Neural cell (in vitro differentiated cells): Measurements from ENCODE around the gene LRRC36. TPM values are rescaled to one million over a fixed set of nuclear protein-coding genes. Genes with fewer than 3 reads are reported as not detected.

Experiments
- H2AFZ ChIP-seq: fragments of 200-600, 300-800 bp; sonication (generic), shearing (Covaris generic); 2 replicates; pipeline ENCODE4 v1.6.0; 2014; ENCODE audit warnings: low read depth, mild to moderate bottlenecking, antibody characterized with exemption, low read length, moderate library complexity
- H3F3A ChIP-seq: fragments of 200-600 bp; shearing (Covaris generic); 2 replicates; pipeline ENCODE4 v1.6.1; 2016; ENCODE audit warnings: mild to moderate bottlenecking, moderate library complexity, mixed read lengths, antibody characterized with exemption, low read length; ENCODE audit not compliant: insufficient read depth, poor library complexity, severe bottlenecking
- H3K27ac ChIP-seq: fragments of 200-600, 300-800 bp; sonication (generic), shearing (Covaris generic); 2 replicates; pipeline ENCODE4 v1.5.1; 2014; ENCODE audit warnings: mild to moderate bottlenecking, low read length, moderate library complexity
- H3K27me3 ChIP-seq: fragments of 300-800, 200-600 bp; sonication (generic), shearing (Covaris generic); 2 replicates; pipeline ENCODE4 v1.6.0; 2014; ENCODE audit warnings: mild to moderate bottlenecking, low read depth, low read length, moderate library complexity; ENCODE audit not compliant: insufficient read depth
- H3K36me3 ChIP-seq: fragments of 300-800, 200-600 bp; sonication (generic), shearing (Covaris generic); 2 replicates; pipeline ENCODE4 v1.5.1; 2014; ENCODE audit warnings: mild to moderate bottlenecking, antibody characterized with exemption, low read length, moderate library complexity; ENCODE audit not compliant: insufficient read depth
- H3K4me2 ChIP-seq: fragments of 300-800, 200-600 bp; sonication (generic), shearing (Covaris generic); 2 replicates; pipeline ENCODE4 v1.6.0; 2014; ENCODE audit warnings: mild to moderate bottlenecking, low read length
- H3K4me3 ChIP-seq: fragments of 300-800, 200-600 bp; sonication (generic), shearing (Covaris generic); 2 replicates; pipeline ENCODE4 v1.5.1; 2014; ENCODE audit warnings: mild to moderate bottlenecking, low read length, moderate library complexity
- H3K79me2 ChIP-seq: fragments of 200-600 bp; shearing (Covaris generic); replicated peaks from 2 replicates; pipeline ENCODE4 v1.6.0; 2014; ENCODE audit warnings: mild to moderate bottlenecking, low read length, moderate library complexity; ENCODE audit not compliant: insufficient read depth
- H3K9ac ChIP-seq: fragments of 300-800, 200-600 bp; sonication (generic), shearing (Covaris generic); 2 replicates; pipeline ENCODE4 v1.6.1; 2016; ENCODE audit warnings: mild to moderate bottlenecking, low read length, mixed read lengths
- H3K9me2 ChIP-seq: fragments of 200-600 bp; shearing (Covaris generic); 2 replicates; pipeline ENCODE4 v1.6.1; 2016; ENCODE audit warnings: mild to moderate bottlenecking, low read length, mixed read lengths; ENCODE audit not compliant: insufficient read depth
- H3K9me3 ChIP-seq: fragments of 200-600, 300-800 bp; sonication (generic), shearing (Covaris generic); 2 replicates; pipeline ENCODE4 v1.6.1; 2016; ENCODE audit warnings: mild to moderate bottlenecking, mixed run types, low read length, moderate library complexity, mixed read lengths
- H4K20me1 ChIP-seq: fragments of 200-600 bp; shearing (Covaris generic); 2 replicates; pipeline ENCODE4 v1.6.1; 2016; ENCODE audit warnings: mild to moderate bottlenecking, mixed run types; ENCODE audit not compliant: insufficient read depth
- CTCF ChIP-seq: fragments of 450-650 bp; IDR thresholded peaks from 2 replicates; pipeline ENCODE4 v1.5.1; 2014; ENCODE audit warnings: antibody characterized with exemption, mild to moderate bottlenecking, moderate library complexity; ENCODE audit not compliant: poor library complexity, severe bottlenecking
- EP300 ChIP-seq: fragments of 450-650 bp; conservative IDR thresholded peaks from 2 replicates; pipeline ENCODE4 v1.6.1; 2014; ENCODE audit warnings: antibody characterized with exemption, mild to moderate bottlenecking, moderate library complexity; ENCODE audit not compliant: poor library complexity, severe bottlenecking
- EZH2 ChIP-seq: fragments of 200-600, 300-800 bp; shearing (Covaris generic), sonication (generic); IDR thresholded peaks from 2 replicates; pipeline ENCODE4 v1.6.1; 2014; ENCODE audit warnings: antibody characterized with exemption, low read length, borderline replicate concordance, mild to moderate bottlenecking; ENCODE audit not compliant: insufficient read depth, poor library complexity, severe bottlenecking
- MXI1 ChIP-seq: fragments of 450-650 bp; conservative IDR thresholded peaks from 2 replicates; pipeline ENCODE4 v1.6.1; 2014; ENCODE audit warnings: antibody characterized with exemption, mild to moderate bottlenecking; ENCODE audit not compliant: poor library complexity, severe bottlenecking
- POLR2AphosphoS5 ChIP-seq: IDR thresholded peaks from 2 replicates; pipeline ENCODE4 v1.6.1; 2012
- RAD21 ChIP-seq: fragments of 450-650 bp; conservative IDR thresholded peaks from 2 replicates; pipeline ENCODE4 v1.6.1; 2014; ENCODE audit warnings: antibody characterized with exemption, mild to moderate bottlenecking, moderate library complexity
- REST ChIP-seq: IDR thresholded peaks from 2 replicates; pipeline ENCODE4 v1.6.1; 2012; ENCODE audit warnings: borderline replicate concordance
- SMC3 ChIP-seq: fragments of 450-650 bp; conservative IDR thresholded peaks from 2 replicates; pipeline ENCODE4 v1.6.1; 2014; ENCODE audit warnings: antibody characterized with exemption, mild to moderate bottlenecking, moderate library complexity; ENCODE audit not compliant: poor library complexity
- TAF1 ChIP-seq: IDR thresholded peaks from 2 replicates; pipeline ENCODE4 v1.6.1; 2012; ENCODE audit warnings: low read depth
- polyA plus RNA-seq: library from polyadenylated mRNA; depleted of rRNA; stranded (reverse); fragments of >200 nt; gene quantifications from 2 replicates; pipeline ENCODE4 v1.2.3, GENCODE V29; 2014

LRRC36 gene
- polyA plus RNA-seq, 1 donor from 2014 or later, result 1.6 TPM

GRCh38 chr16:67421030-67421429, 94.4 kb downstream of the LRRC36 start:
- H3K9me3 ChIP-seq, result no peaks in the 10 kb centered on the region
- H3K9ac ChIP-seq, result no peak overlapping the region
- no peak overlapping the region for H3K4me3 ChIP-seq
- H3K9me2 ChIP-seq, result no peaks in the 10 kb centered on the region
- H3K79me2 ChIP-seq, result no peaks in the 10 kb centered on the region
- H3K27me3 ChIP-seq, result no peaks in the 10 kb centered on the region
- no peaks in the 10 kb centered on the region for H4K20me1 ChIP-seq
- no peak overlapping the region for H3K4me2 ChIP-seq
- no peak for TF ChIP-seq RAD21
- no peak for TF ChIP-seq MXI1
- no peak for TF ChIP-seq POLR2AphosphoS5
- no peak for TF ChIP-seq TAF1
- no peak for TF ChIP-seq REST
- TF ChIP-seq SMC3, result no peak
- TF ChIP-seq EZH2, result no peak
- TF ChIP-seq CTCF, result no peak
- no peak for TF ChIP-seq EP300
- H2AFZ ChIP-seq, result no peak overlapping the region
- H3F3A ChIP-seq, result no peaks in the 10 kb centered on the region
- no peak overlapping the region for H3K27ac ChIP-seq
- H3K36me3 ChIP-seq, result no peaks in the 10 kb centered on the region

GRCh38 chr16:67423015-67423414, 96.4 kb downstream of the LRRC36 start:
- H2AFZ ChIP-seq, result no peak overlapping the region
- H3K9me3 ChIP-seq, result no peaks in the 10 kb centered on the region
- H4K20me1 ChIP-seq, result no peaks in the 10 kb centered on the region
- no peak overlapping the region for H3K27ac ChIP-seq
- no peaks in the 10 kb centered on the region for H3F3A ChIP-seq
- no peak overlapping the region for H3K9ac ChIP-seq
- H3K36me3 ChIP-seq, result no peaks in the 10 kb centered on the region
- H3K27me3 ChIP-seq, result peaks cover 1% of the 10 kb centered on the region
- H3K9me2 ChIP-seq, result no peaks in the 10 kb centered on the region
- H3K4me2 ChIP-seq, result no peak overlapping the region
- no peaks in the 10 kb centered on the region for H3K79me2 ChIP-seq
- H3K4me3 ChIP-seq, result no peak overlapping the region
- TF ChIP-seq TAF1 (no peak), MXI1 (no peak), EZH2 (no peak), SMC3 (no peak), EP300 (no peak), POLR2AphosphoS5 (no peak), CTCF (no peak), REST (no peak), RAD21 (no peak)
